SH-SY5Y (cell line): ENCODE measurements around the gene L1TD1.

ENCODE experiments used
- GATA2 ChIP-seq: IDR thresholded peaks from 2 replicates; pipeline ENCODE4 v1.6.1; 2011; ENCODE audit warnings: mild to moderate bottlenecking, low read depth, low read length
- GATA3 ChIP-seq: IDR thresholded peaks from 2 replicates; pipeline ENCODE4 v1.6.1; 2011; ENCODE audit warnings: low read depth, mild to moderate bottlenecking, low read length, moderate library complexity

The L1TD1 gene

DNA sequence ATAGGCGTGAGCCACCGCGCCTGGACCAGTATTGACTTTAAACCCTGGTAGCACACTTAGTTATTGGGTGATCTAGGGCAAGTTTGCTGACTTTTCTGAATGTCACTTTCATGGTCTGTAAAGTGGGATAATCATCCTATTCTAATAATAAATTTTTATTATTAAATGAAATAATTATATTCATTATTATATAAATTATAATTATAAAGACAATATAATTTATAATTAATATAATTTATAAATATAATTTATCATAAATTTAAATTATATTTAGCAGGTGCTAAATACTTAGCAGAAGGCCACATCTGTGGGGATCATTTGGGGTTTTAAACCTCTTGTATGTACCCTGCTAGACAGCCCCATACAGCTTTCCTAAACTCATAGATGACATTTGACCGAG lies 64.9 kb downstream of the L1TD1 start:
- TF ChIP-seq GATA3 (no peak), GATA2 (no peak)

DNA sequence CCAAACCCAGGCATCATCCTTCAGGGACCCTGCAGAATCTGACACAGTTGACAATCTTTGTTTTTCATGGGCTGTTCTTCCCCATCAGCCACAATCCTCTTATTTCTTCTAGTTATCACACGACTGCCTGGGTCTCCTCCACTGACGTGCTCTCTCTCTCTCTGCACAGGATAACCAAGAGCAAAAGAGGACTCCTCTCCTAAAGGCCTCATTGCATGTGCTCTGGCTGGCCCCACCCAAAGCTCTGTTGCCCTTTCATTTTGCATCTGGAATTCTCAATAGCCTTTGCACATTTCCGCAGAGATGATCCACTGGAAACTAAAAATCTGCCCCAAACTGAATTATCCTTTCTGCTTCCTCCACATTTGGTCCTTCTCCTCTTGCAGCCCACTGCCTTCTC lies 66.0 kb downstream of the L1TD1 start:
- TF ChIP-seq GATA3 (no peak), GATA2 (no peak)
